Activated CD4-positive, alpha-beta T cell treated with anti-CD3 and anti-CD28 coated beads for 24 hours (primary cell): Measurements from ENCODE around the gene FGFR3.

Experiments used
- DNase-seq, 2 donors: peaks; one replicate each; pipeline ENCODE4 v3.0.0-alpha.2; 2020; ENCODE audit warnings: low read depth in 2 of 2

The FGFR3 gene

GRCh38 chr4:1788254-1788973, 4.7 kb upstream of the FGFR3 start:
- DNase-seq, result no peak

GRCh38 chr4:1789552-1789951, 3.5 kb upstream of the FGFR3 start:
- DNase-seq, result no peak

DNA sequence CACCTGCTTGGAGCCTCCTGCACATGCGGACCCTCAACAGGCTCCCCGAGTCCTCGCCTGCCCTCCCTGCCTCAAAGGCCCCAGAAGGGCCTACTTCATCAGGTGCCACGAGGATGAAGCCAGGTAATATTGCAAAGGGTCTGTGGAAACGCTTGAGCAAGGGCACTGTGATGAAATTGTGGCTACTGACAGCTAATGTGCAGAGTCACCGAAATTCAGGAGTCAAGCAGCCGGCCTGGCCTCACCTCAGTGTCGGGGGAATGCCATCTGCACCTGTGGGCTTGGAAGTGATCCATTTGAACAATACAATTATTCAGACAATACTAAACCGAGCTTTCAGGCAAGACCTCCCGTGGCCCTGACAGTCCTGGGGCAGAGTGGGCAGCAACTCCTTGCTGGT, 3.1 kb upstream of the FGFR3 start:
- DNase-seq, result no peak

DNA sequence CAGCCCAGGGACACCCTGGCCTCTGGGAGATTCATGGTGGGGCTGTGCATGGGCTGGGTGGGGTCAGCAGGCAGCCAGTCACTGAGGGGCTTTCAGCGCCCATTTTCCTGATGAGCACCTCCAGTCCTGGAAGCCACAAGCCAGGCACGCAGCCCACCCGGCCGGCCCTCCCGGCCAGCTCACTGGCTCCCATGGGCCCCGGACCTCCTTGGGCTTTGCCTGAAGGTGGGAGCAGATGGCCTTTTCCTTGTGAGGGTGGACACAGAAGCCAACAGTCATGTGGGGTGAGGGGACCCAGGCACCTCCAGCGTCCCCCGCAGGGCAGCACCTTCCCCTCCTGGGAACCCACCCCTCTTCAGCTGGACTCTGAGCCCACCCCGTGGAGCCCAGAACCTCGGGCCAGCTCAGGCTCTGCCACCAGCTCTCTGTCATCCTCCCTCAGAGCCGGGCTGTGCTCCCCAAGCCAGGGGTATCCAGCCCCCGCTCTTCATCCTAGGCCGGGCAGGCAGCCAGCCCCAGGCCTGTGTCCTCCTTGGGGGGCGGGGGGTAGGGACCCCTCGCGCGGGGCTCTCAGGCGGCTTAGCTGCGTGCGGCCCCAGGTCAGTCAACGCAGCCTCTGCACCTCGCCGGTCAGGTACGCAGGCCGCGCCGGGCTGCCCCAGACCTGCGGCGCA, 798 bp upstream of the FGFR3 start:
- DNase-seq, result no peak

GRCh38 chr4:1793496-1793840, 375 bp downstream of the FGFR3 start:
- peak in 1 of 2 donors; percentile 18 for DNase-seq

DNA sequence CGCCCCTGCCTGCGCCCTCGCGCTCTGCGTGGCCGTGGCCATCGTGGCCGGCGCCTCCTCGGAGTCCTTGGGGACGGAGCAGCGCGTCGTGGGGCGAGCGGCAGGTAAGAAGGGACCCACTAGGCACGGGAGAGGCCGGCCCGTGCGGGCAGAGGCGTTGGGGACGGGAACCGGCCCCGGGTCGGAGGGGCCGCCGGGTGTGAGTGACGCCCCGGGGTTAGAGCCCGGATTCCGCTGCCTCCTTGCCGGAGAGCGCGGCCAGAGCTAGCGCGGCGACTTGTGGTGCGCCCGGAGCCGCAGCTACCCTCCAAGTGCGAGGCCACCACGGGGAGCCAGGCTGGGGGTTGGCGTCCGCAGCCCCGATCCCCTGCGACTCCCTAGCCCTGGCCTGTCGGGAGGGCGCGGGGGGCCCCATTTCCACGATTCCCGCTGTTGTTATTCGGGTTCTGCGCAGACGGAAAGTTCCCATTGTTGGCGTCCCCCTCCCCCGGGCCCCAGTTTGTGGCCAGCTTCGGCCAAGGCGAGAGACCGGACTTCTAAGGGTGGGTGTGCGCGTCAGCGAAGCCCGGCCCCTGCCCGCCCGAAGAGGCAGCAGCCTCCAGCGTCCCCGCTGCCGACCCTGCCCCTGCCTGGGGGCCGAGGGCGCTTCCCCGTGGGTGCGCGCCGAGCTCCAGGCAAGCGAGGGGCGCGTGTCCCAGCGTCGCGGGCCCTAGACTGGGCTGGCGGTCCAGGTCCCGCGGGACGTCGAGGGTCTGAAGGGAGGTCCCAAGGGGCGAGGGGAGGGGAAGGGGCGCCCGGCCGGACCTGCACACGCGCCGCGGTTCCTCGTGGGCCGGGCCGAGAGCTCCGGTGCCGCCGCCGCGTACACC, 1.1 kb downstream of the FGFR3 start:
- DNase-seq, result no peak

DNA sequence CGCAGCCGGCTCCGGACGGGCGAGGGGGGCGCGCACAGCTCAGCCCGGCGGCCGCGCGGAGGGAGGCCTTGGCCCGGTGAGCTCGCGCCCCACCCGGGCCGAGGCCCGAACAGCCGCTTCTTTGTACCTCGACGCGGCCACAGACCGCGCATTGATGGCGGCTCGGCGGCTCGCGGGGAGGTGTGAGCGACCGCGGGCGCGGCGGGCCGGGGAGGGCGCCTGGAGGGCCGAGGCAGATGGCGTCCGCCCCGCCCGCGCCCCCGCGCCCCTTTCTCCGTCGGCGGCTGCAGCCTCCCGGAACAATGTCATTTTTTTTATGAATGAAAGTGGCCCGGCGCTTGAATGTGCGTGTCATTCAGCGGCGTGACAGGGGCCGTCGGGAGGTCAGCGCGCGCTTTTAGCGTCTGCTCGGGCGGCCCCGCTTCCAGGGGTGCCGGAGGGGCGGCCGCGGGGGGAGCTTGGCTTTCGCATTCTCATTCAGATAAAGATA, 1.8 kb downstream of the FGFR3 start:
- no peak for DNase-seq

GRCh38 chr4:1795299-1796195, 2.5 kb downstream of the FGFR3 start:
- no peak for DNase-seq

DNA sequence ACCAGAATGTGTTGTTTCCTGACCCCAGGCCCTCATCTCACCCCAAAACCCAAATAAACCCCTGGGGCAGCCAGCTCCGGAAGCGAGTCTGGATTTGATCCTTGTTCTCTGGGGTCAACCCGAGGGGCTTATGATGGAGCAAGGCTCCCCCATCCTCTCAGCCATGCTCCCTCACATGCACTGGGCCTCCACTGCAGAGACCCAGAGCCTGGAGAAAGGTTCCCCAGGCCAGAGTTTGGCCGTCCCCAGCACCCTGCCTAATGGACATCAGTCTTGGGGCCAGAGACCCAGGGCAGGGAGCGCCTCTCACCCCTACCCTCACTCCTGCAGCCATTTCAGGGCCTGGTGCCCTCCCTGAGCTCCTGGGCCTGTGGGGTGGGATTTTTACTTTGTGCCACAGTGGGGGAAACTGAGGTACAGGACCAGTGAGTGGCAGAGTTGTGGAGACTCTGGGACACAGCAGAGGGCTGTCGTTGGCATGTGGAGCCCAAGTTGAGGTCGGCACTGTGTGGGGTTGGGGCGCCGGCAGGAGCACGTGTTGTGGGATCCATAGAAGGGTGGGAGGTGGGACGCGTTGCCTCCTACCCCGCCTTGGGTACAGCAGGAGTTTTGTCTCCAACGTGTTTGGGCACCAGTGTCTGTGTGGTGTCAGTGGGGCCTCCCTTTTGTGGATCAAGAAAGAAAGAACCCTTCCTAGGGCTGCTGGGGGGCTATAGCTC, 3.6 kb downstream of the FGFR3 start:
- DNase-seq, result no peak

GRCh38 chr4:1797298-1797860, 4.3 kb downstream of the FGFR3 start:
- DNase-seq, result no peak

DNA sequence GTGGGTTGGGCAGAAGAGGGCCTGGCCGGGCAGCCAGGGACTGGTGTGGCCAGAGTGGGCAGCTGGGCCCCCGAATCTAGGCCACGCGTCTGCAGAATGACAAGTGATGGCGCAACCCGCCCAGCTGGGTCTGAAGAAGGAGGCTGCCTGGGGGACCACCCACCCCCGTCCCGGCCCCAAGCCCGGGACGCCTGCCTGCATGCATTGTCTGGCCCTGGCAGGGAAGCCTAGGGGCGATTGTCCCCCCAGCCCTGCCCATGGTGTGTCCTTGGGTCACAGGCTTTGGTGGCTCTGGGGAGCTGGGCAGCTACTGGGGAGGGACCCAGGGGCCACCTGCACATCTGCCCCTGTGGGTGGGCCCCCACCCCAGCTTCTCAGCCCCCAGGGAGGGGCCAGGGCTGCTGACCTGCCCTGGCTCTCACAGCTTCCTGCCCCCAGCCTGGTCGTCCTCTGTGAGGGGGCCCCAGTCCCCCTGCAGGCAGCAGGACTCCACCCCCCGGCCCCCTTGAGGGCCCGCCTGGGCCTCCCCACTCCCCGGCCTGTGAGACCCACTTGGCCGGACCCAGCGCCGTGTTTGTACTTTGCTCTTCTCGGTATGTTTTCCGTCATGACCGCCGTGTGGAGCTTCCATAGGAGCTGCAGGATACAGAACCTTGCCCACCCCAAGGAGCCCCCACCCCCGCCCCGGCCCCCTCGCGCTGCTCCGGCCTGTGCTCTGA, 4.9 kb downstream of the FGFR3 start:
- no peak for DNase-seq

- DNase-seq, result no peak
Measured at GRCh38 chr4:1798580-1799386, 5.7 kb downstream of the FGFR3 start.

- DNase-seq, result no peak
Measured at GRCh38 chr4:1799387-1800375, 6.6 kb downstream of the FGFR3 start.

DNA sequence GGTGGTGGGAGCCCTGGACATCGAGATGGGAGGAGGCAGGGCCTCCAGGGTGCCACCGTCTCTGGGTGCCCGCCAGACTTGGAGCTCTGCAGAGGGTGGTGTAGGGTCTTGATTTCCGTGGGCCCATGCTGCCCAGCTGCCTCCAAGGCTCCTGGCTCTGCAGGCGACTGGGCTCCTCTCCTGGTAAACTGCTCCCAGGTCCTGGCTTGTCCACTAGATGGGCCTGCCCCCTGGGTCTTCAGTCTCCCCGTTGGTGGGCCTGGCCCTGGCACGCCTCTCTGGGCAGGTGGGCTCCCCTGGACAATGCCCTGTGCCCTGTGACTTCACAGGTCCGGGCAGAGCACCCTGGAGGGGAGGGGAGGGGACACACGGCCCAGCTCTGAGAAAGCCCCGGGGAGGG, 7.7 kb downstream of the FGFR3 start:
- DNase-seq, result no peak

DNA sequence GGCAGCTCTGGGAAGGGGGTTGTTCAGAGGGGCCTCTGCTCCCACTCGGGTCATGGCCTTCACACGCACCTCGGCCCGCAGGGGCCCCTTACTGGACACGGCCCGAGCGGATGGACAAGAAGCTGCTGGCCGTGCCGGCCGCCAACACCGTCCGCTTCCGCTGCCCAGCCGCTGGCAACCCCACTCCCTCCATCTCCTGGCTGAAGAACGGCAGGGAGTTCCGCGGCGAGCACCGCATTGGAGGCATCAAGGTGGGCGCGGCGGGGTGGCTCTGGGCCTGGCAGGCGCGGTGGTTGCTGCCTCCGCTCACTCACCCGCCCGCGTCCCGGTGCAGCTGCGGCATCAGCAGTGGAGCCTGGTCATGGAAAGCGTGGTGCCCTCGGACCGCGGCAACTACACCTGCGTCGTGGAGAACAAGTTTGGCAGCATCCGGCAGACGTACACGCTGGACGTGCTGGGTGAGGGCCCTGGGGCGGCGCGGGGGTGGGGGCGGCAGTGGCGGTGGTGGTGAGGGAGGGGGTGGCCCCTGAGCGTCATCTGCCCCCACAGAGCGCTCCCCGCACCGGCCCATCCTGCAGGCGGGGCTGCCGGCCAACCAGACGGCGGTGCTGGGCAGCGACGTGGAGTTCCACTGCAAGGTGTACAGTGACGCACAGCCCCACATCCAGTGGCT, 8.3 kb downstream of the FGFR3 start:
- no peak for DNase-seq

DNA sequence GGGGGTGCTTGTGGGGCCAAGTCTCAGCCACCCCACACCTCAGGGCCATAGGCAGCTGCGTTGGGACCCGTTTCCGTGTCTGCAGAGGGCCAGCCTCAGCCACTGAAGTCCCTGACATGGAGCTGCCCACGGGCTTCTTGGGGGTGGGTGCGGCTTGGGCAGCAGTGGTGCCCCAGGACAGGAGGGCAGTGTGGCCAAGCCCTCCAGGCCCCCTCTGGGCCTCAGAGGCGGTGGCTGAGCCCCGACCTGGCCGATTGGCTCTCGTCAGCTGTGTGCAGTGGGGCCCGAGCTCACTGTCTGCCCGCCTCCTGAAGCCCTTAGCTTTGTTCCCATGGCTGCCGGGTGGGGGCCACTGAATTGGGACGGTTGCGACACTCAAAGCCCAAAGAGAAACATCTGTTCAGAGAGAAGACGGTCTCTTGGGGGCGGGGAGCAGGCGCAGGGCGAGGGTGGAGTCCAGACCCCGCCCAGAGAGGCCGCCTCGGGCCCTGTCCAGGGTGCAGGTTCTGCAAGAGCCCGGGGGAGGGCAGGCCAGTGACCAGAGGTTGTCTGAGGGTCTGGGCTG, 9.1 kb downstream of the FGFR3 start:
- no peak for DNase-seq
